Fibroblast of lung (primary cell): Measurements from ENCODE around the gene ZBTB12. TPM values are rescaled to one million over a fixed set of nuclear protein-coding genes. Genes with fewer than 3 reads are reported as not detected.

ENCODE experiments used
- DNase-seq, 2 donors: peaks; one replicate each; pipeline versions ENCODE4 v3.0.0 to v3.0.0-alpha.2; 2010; ENCODE audit warnings: low read depth in 2 of 2
- H2AFZ ChIP-seq: 2 replicates; pipeline ENCODE4 v1.5.1; 2012; ENCODE audit warnings: low read length, control low read depth, inconsistent platforms
- H3K27ac ChIP-seq: 2 replicates; pipeline ENCODE4 v1.5.1; 2011; ENCODE audit warnings: low read length, control low read depth; ENCODE audit not compliant: insufficient read depth
- H3K27me3 ChIP-seq: 2 replicates; pipeline ENCODE4 v1.5.1; 2011; ENCODE audit warnings: mild to moderate bottlenecking, low read length; ENCODE audit not compliant: control insufficient read depth, insufficient read depth
- H3K36me3 ChIP-seq: 2 replicates; pipeline ENCODE4 v1.5.1; 2011; ENCODE audit warnings: low read length; ENCODE audit not compliant: control insufficient read depth, insufficient read depth
- H3K4me1 ChIP-seq: 2 replicates; pipeline ENCODE4 v1.5.1; 2011; ENCODE audit warnings: low read length; ENCODE audit not compliant: control insufficient read depth, insufficient read depth; ENCODE audit errors: extremely low read depth
- H3K4me2 ChIP-seq: 2 replicates; pipeline ENCODE4 v1.5.1; 2011; ENCODE audit warnings: low read length, control low read depth; ENCODE audit not compliant: insufficient read depth; ENCODE audit errors: extremely low read depth
- H3K4me3 ChIP-seq, 4 experiments: fragments of 200-600 bp in 1 of 4; sonication (generic) in 1 of 4; replicated peaks in 1 of 4; 2 replicates each; pipeline ENCODE4 v1.5.1; 2011 to 2016; ENCODE audit warnings: low read length in 4 of 4, low read depth in 3 of 4, mild to moderate bottlenecking in 3 of 4, control low read depth in 2 of 4, inconsistent platforms in 1 of 4, mixed read lengths in 1 of 4; ENCODE audit not compliant: insufficient read depth in 1 of 4; ENCODE audit errors: control extremely low read depth in 1 of 4
- H3K79me2 ChIP-seq: 2 replicates; pipeline ENCODE4 v1.5.1; 2012; ENCODE audit warnings: mild to moderate bottlenecking, low read length, inconsistent platforms; ENCODE audit not compliant: control insufficient read depth, insufficient read depth
- H3K9ac ChIP-seq: 2 replicates; pipeline ENCODE4 v1.5.1; 2011; ENCODE audit warnings: mild to moderate bottlenecking, low read length, control low read depth; ENCODE audit not compliant: insufficient read depth
- H3K9me3 ChIP-seq: 2 replicates; pipeline ENCODE4 v1.5.1; 2012; ENCODE audit warnings: low read depth, low read length; ENCODE audit not compliant: control insufficient read depth, insufficient read depth
- H4K20me1 ChIP-seq: 2 replicates; pipeline ENCODE4 v1.5.1; 2011; ENCODE audit warnings: low read length; ENCODE audit not compliant: control insufficient read depth, insufficient read depth; ENCODE audit errors: extremely low read depth
- EZH2 ChIP-seq: IDR thresholded peaks from 2 replicates; pipeline ENCODE4 v1.5.1; 2012; ENCODE audit warnings: low read length, control low read depth, mild to moderate bottlenecking; ENCODE audit errors: missing control alignments
- polyA plus RNA-seq, 2 donors: library from polyadenylated mRNA; depleted of rRNA in 1 of 2; stranded (reverse) in 1 of 2; unstranded in 1 of 2; fragments of >200 nt; gene quantifications; 2 replicates each; pipeline ENCODE4 v1.2.1, GENCODE V29; 2011 to 2012; ENCODE audit warnings: missing spikeins in 1 of 2
- total RNA-seq: library from RNA; depleted of rRNA; stranded (reverse); fragments of >200 nt; gene quantifications from 2 replicates; pipeline ENCODE4 v1.2.1, GENCODE V29; 2014
- TF ChIP-seq, protein P1 (sequence below), 2 donors: IDR thresholded peaks in 1 of 2; conservative IDR thresholded peaks in 1 of 2; 1 replicate in 1 of 2; 2 replicates in 1 of 2; pipeline ENCODE4 v1.5.1; 2011 to 2012; ENCODE audit warnings: low read length in 2 of 2, control low read depth in 1 of 2, inconsistent platforms in 1 of 2, low read depth in 1 of 2, mild to moderate bottlenecking in 1 of 2

ZBTB12 gene
- total and polyA plus RNA-seq, 2 donors (not counting 1 experiment from before 2014, with no cell fraction given) = 1.2 to 13.2 TPM

- no peaks in the 10 kb centered on the region for H3K36me3 ChIP-seq
- no peak for DNase-seq
- no peak overlapping the region for H3K27ac ChIP-seq
- no peak overlapping the region for H3K9ac ChIP-seq
- no peaks in the 10 kb centered on the region for H3K9me3 ChIP-seq
- H3K79me2 ChIP-seq = no peaks in the 10 kb centered on the region
- no peak overlapping the region for H2AFZ ChIP-seq
- no peak overlapping the region for H3K4me2 ChIP-seq
- H3K27me3 ChIP-seq = no peaks in the 10 kb centered on the region
- TF ChIP-seq, protein P1, sequence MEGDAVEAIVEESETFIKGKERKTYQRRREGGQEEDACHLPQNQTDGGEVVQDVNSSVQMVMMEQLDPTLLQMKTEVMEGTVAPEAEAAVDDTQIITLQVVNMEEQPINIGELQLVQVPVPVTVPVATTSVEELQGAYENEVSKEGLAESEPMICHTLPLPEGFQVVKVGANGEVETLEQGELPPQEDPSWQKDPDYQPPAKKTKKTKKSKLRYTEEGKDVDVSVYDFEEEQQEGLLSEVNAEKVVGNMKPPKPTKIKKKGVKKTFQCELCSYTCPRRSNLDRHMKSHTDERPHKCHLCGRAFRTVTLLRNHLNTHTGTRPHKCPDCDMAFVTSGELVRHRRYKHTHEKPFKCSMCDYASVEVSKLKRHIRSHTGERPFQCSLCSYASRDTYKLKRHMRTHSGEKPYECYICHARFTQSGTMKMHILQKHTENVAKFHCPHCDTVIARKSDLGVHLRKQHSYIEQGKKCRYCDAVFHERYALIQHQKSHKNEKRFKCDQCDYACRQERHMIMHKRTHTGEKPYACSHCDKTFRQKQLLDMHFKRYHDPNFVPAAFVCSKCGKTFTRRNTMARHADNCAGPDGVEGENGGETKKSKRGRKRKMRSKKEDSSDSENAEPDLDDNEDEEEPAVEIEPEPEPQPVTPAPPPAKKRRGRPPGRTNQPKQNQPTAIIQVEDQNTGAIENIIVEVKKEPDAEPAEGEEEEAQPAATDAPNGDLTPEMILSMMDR (conservative IDR thresholded peaks at IDR 0.05 in 1 of 2, IDR thresholded peaks at IDR 0.05 in 1 of 2; ENCODE audit: low read depth in 1 of 2, low read length in 2 of 2) = no peak
- no peaks in the 10 kb centered on the region for H4K20me1 ChIP-seq
- peaks cover 16% of the 10 kb centered on the region for H3K4me1 ChIP-seq
- no peak overlapping the region for H3K4me3 ChIP-seq
Measured at GRCh38 chr6:31906122-31906521, 4.2 kb upstream of the ZBTB12 start.

DNA sequence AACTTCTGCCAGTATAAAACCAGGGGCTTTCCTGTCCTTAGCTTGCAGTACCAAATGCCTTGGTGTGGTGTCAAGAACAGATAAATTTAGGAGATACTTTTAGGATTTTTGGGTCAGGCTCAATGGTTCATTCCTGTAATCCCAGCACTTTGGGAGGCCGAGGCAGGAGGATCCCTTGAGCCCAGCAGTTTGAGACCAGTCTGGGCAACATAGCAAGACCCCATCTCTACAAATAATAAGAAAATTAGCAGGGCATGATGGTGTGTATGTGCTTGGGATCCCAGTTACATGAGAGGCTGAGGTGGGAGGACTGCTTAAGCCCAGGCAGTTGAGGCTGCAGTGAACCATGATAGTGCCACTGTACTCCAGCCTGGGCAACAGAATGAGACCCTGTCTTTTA lies 3.2 kb upstream of the ZBTB12 start:
- DNase-seq = no peak
- Histone ChIP-seq H3K9ac (no peak overlapping the region), H3K4me3 (no peak overlapping the region), H3K27me3 (no peaks in the 10 kb centered on the region), H3K36me3 (no peaks in the 10 kb centered on the region), H3K79me2 (no peaks in the 10 kb centered on the region), H3K27ac (no peak overlapping the region), H4K20me1 (no peaks in the 10 kb centered on the region), H3K4me2 (no peak overlapping the region), H3K4me1 (peaks cover 20% of the 10 kb centered on the region), H2AFZ (no peak overlapping the region), H3K9me3 (no peaks in the 10 kb centered on the region)
- TF ChIP-seq EZH2 = no peak
- TF ChIP-seq, protein P1 (conservative IDR thresholded peaks at IDR 0.05 in 1 of 2, IDR thresholded peaks at IDR 0.05 in 1 of 2; ENCODE audit: low read depth in 1 of 2, low read length in 2 of 2) = no peak

DNA sequence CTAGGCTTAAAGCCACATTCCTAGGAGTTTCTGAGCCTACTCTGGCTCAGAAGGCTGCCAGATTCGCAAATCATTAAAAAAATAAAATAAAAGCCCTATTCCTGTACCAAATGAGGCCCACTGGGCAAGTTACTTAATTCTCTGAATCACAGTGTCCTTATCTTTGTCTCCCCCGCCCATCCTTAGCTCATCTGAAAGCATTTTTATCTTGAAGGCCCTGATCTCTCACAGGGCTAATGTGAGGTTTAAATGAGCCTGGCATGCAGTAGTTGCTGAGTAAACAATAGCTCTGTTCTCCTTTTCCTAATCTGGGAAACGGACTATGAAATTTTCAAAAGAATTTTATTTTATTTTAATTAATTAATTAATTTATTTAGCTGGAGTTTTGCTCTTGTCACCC lies 2.1 kb upstream of the ZBTB12 start:
- Histone ChIP-seq H3K36me3 (peaks cover 1% of the 10 kb centered on the region), H2AFZ (no peak overlapping the region), H3K27me3 (no peaks in the 10 kb centered on the region), H3K9ac (no peak overlapping the region), H3K4me1 (peaks cover 15% of the 10 kb centered on the region), H3K4me3 (no peak overlapping the region), H3K27ac (no peak overlapping the region), H3K79me2 (peaks cover 1% of the 10 kb centered on the region), H4K20me1 (no peaks in the 10 kb centered on the region), H3K9me3 (no peaks in the 10 kb centered on the region), H3K4me2 (no peak overlapping the region)
- no peak for TF ChIP-seq EZH2
- TF ChIP-seq, protein P1 (conservative IDR thresholded peaks at IDR 0.05 in 1 of 2, IDR thresholded peaks at IDR 0.05 in 1 of 2; ENCODE audit: low read depth in 1 of 2, low read length in 2 of 2) = no peak
- no peak for DNase-seq
